Muscle layer of duodenum (tissue), 2 donors: ENCODE results near the gene LRRC36.
"Not testable (repeated sequence)": the region's sequence is repeated elsewhere in the genome, so short reads cannot be mapped to it uniquely, and the experiment has no call there.

Experiments used
- H3K27ac ChIP-seq: one replicate; pipeline ENCODE4 v1.7.0; 2013; ENCODE audit warnings: mild to moderate bottlenecking, low read length
- H3K27me3 ChIP-seq: one replicate; pipeline ENCODE4 v1.7.0; 2013; ENCODE audit warnings: low read depth, mild to moderate bottlenecking, control low read depth, low read length
- H3K36me3 ChIP-seq, 2 donors: one replicate each; pipeline ENCODE4 v1.7.0; 2013; ENCODE audit warnings: low read length in 2 of 2, control low read depth in 1 of 2, mild to moderate bottlenecking in 1 of 2; ENCODE audit not compliant: insufficient read depth in 2 of 2, control insufficient read depth in 1 of 2
- H3K4me1 ChIP-seq, 2 donors: one replicate each; pipeline ENCODE4 v1.7.0; 2013; ENCODE audit warnings: low read length in 2 of 2, mild to moderate bottlenecking in 2 of 2, control low read depth in 1 of 2, moderate library complexity in 1 of 2; ENCODE audit not compliant: insufficient read depth in 2 of 2, control insufficient read depth in 1 of 2
- H3K4me3 ChIP-seq, 2 donors: one replicate each; pipeline ENCODE4 v1.7.0; 2013; ENCODE audit warnings: low read length in 2 of 2, low read depth in 1 of 2, mild to moderate bottlenecking in 1 of 2
- H3K9me3 ChIP-seq, 2 donors: one replicate each; pipeline ENCODE4 v1.7.0; 2013; ENCODE audit warnings: low read length in 2 of 2, control low read depth in 1 of 2, mild to moderate bottlenecking in 1 of 2; ENCODE audit not compliant: control insufficient read depth in 1 of 2
- donor health status: healthy.

Gene LRRC36

GRCh38 chr16:67411339-67411738, 84.7 kb downstream of the LRRC36 start:
- H3K36me3 ChIP-seq = peaks cover 0 to 4% of the 10 kb centered on the region in 2 donors
- H3K9me3 ChIP-seq = no peaks in the 10 kb centered on the region
- H3K27me3 ChIP-seq = no peaks in the 10 kb centered on the region
- no peak overlapping the region for H3K27ac ChIP-seq
- peaks cover 0 to 14% of the 10 kb centered on the region in 2 donors for H3K4me1 ChIP-seq
- no peak overlapping the region for H3K4me3 ChIP-seq

GRCh38 chr16:67412294-67412693, 85.7 kb downstream of the LRRC36 start:
- peaks cover 0 to 4% of the 10 kb centered on the region in 2 donors for H3K36me3 ChIP-seq
- H3K9me3 ChIP-seq = no peaks in the 10 kb centered on the region
- no peak overlapping the region for H3K27ac ChIP-seq
- H3K4me3 ChIP-seq = no peak overlapping the region
- no peaks in the 10 kb centered on the region for H3K27me3 ChIP-seq
- peaks cover 0 to 9% of the 10 kb centered on the region in 2 donors for H3K4me1 ChIP-seq

- no peak overlapping the region for H3K4me3 ChIP-seq
- H3K36me3 ChIP-seq = peaks cover 0 to 2% of the 10 kb centered on the region in 2 donors
- no peak overlapping the region for H3K27ac ChIP-seq
- no peaks in the 10 kb centered on the region for H3K9me3 ChIP-seq
- H3K4me1 ChIP-seq = peaks cover 0 to 9% of the 10 kb centered on the region in 2 donors
- H3K27me3 ChIP-seq = no peaks in the 10 kb centered on the region
These were observed 87.6 kb downstream of the LRRC36 start for GRCh38 chr16:67413978-67414911.

GRCh38 chr16:67415421-67415820, 88.8 kb downstream of the LRRC36 start:
- not testable (repeated sequence) for H3K4me1 ChIP-seq, H3K27me3 ChIP-seq, H3K36me3 ChIP-seq, H3K9me3 ChIP-seq
- Histone ChIP-seq H3K27ac (peak overlapping the region; percentile 49), H3K4me3 (peak overlapping the region; percentile 67 to 71)

GRCh38 chr16:67415872-67416793, 89.5 kb downstream of the LRRC36 start, which contains the start of gene ZDHHC1:
Gene ZDHHC1, minus strand, starts transcription at chr16:67416477. Its CDS starts 8,702 bp downstream, at chr16:67407775.
- no peaks in the 10 kb centered on the region for H3K36me3 ChIP-seq
- H3K4me1 ChIP-seq = peaks cover 0 to 9% of the 10 kb centered on the region in 2 donors
- H3K27me3 ChIP-seq = no peaks in the 10 kb centered on the region
- H3K27ac ChIP-seq = peak within 1 kb of the TSS; percentile 49
- peak within 1 kb of the TSS; percentile 67 to 71 for H3K4me3 ChIP-seq
- no peaks in the 10 kb centered on the region for H3K9me3 ChIP-seq

GRCh38 chr16:67417333-67418061, 90.9 kb downstream of the LRRC36 start:
- no peak overlapping the region for H3K27ac ChIP-seq
- H3K4me3 ChIP-seq = no peak overlapping the region
- H3K27me3 ChIP-seq = no peaks in the 10 kb centered on the region
- H3K9me3 ChIP-seq = no peaks in the 10 kb centered on the region
- H3K36me3 ChIP-seq = no peaks in the 10 kb centered on the region
- peaks cover 0 to 9% of the 10 kb centered on the region in 2 donors for H3K4me1 ChIP-seq

GRCh38 chr16:67419502-67419901, 92.9 kb downstream of the LRRC36 start:
- no peaks in the 10 kb centered on the region for H3K27me3 ChIP-seq
- H3K4me3 ChIP-seq = no peak overlapping the region
- H3K9me3 ChIP-seq = no peaks in the 10 kb centered on the region
- peaks cover 0 to 9% of the 10 kb centered on the region in 2 donors for H3K4me1 ChIP-seq
- H3K36me3 ChIP-seq = no peaks in the 10 kb centered on the region
- H3K27ac ChIP-seq = no peak overlapping the region

- Histone ChIP-seq H3K27me3 (no peaks in the 10 kb centered on the region), H3K36me3 (no peaks in the 10 kb centered on the region), H3K4me1 (peaks cover 0 to 9% of the 10 kb centered on the region in 2 donors), H3K9me3 (no peaks in the 10 kb centered on the region), H3K4me3 (no peak overlapping the region), H3K27ac (no peak overlapping the region)
These were observed 93.3 kb downstream of the LRRC36 start for GRCh38 chr16:67419931-67420330.

GRCh38 chr16:67421030-67421429, 94.4 kb downstream of the LRRC36 start:
- no peak overlapping the region for H3K4me3 ChIP-seq
- H3K27me3 ChIP-seq = no peaks in the 10 kb centered on the region
- no peak overlapping the region for H3K27ac ChIP-seq
- no peaks in the 10 kb centered on the region for H3K36me3 ChIP-seq
- no peaks in the 10 kb centered on the region for H3K4me1 ChIP-seq
- no peaks in the 10 kb centered on the region for H3K9me3 ChIP-seq

- H3K27ac ChIP-seq = no peak overlapping the region
- no peaks in the 10 kb centered on the region for H3K27me3 ChIP-seq
- H3K9me3 ChIP-seq = no peaks in the 10 kb centered on the region
- no peaks in the 10 kb centered on the region for H3K36me3 ChIP-seq
- H3K4me3 ChIP-seq = no peak overlapping the region
- H3K4me1 ChIP-seq = peaks cover 0 to under 1% of the 10 kb centered on the region in 2 donors
These were observed 96.4 kb downstream of the LRRC36 start for GRCh38 chr16:67423015-67423414.
